Measurements from ENCODE around the gene CACNA2D4. TPM values are rescaled to one million over a fixed set of nuclear protein-coding genes. Genes with fewer than 3 reads are reported as not detected.
A peak's percentile ranks its signal among the peaks of the same experiment; 100 is the strongest.

CACNA2D4 gene
- total and polyA plus RNA-seq, 2 of the 13 experiments (the other 11 are each of a cell fraction or from before 2014, with no cell fraction given): 14.2 to 136 TPM

DNA sequence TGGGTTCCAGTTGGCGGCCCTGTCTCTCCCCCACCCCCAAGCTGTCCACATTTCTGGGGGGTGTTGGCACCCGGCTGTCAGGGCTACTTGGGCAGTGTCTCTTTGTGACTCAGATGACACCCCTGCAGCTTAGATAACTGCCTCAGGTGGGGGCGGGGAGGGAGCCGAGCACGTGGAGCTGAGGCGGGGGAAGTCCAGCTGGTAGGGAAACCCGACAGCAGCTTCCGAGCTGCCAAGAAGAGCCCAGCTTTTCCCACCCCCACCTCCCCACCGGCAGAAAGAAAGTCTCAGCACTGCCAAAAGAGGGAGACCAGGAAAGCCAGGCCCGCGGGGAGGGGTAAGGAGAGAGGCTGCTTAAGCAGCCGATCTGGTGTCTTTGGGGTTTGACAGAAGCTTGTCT lies 96.6 kb downstream of the CACNA2D4 start (continued):
- TF ChIP-seq, protein P1, sequence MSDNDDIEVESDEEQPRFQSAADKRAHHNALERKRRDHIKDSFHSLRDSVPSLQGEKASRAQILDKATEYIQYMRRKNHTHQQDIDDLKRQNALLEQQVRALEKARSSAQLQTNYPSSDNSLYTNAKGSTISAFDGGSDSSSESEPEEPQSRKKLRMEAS (IDR thresholded peaks at IDR 0.05): 0 out of 2 replicates have a peak, but pooled peaks have one; percentile 61
- TF ChIP-seq PAWR (CRISPR knock-in tag; IDR thresholded peaks at IDR 0.05; ENCODE audit: borderline replicate concordance) (no peak), ZFP90 (CRISPR knock-in tag; IDR thresholded peaks at IDR 0.05; ENCODE audit: borderline replicate concordance) (no peak), ZNF33B (CRISPR knock-in tag; IDR thresholded peaks at IDR 0.05) (no peak), SMAD3 (CRISPR knock-in tag; IDR thresholded peaks at IDR 0.05) (no peak), ZNF232 (CRISPR knock-in tag; IDR thresholded peaks at IDR 0.05; ENCODE audit: borderline replicate concordance) (no peak), MYC (CRISPR knock-in tag; IDR thresholded peaks at IDR 0.05; ENCODE audit: borderline replicate concordance) (peak; percentile 39; the same call in 1 of the 2 replicates), REL (CRISPR knock-in tag; conservative IDR thresholded peaks at IDR 0.05) (no peak)

DNA sequence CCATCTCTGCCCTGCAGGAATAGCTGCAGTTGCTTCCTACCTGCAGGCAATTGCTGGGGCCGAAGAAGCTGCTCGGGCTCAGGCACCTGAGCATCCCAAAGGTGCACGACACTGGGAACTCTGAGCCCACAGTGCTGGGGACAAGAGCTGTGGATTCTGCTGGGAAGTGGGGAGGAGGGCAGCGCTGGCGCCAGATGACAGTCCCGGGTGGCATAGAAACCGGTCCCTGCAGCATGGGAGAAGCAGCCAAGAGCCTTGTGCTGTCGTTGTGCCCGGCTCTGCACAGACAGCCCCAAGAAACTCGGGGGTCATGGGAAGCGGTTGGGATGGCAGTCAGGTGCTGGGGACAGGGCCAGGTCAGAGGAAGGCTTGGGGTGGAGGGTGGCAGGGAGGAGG lies 97.6 kb downstream of the CACNA2D4 start:
- BruUV-seq (replicated peaks): no TSS peak
- intact Hi-C loops (cut with micrococcal nuclease; ENCODE audit: unreplicated experiment) (no loop called here), in situ Hi-C loops (cut with HindIII; ENCODE audit: extremely low pct_ligation_motif_present, low pct_unique_long_range_greater_than_20kb) (no loop called here)
- H3K27me3 ChIP-seq (ENCODE audit: control insufficient read depth in 1 of 2, insufficient read depth in 2 of 2, low read length in 2 of 2): peaks cover 15 to 50% of the 10 kb centered on the region in 2 experiments
- no peak overlapping the region for H3K9ac ChIP-seq (ENCODE audit: insufficient read depth, low read depth, low read length)
- CTCF ChIA-PET (ENCODE audit: low intra/inter-chr PET ratio, low total read pairs): no interaction called here
- ATAC-seq (no peak), FAIRE-seq (no peak), DNase-seq (ENCODE audit: low spot score) (no peak)
- H3K79me2 ChIP-seq (ENCODE audit: insufficient read depth, low read length): no peaks in the 10 kb centered on the region
- H3K9me3 ChIP-seq (ENCODE audit: low read length): no peaks in the 10 kb centered on the region
- no peak overlapping the region for H3K27ac ChIP-seq (ENCODE audit: extremely low read length, insufficient read depth, low read length)
- H2AFZ ChIP-seq (ENCODE audit: low read length): no peak overlapping the region
- H3K4me1 ChIP-seq (ENCODE audit: insufficient read depth, low read length): peaks cover 59% of the 10 kb centered on the region
- POLR2A ChIA-PET: interaction anchor here (1.9 kb wide), 1 partner anchor 9 kb away, joined by 15 read pairs; no protein-coding TSS in a partner anchor
- no peaks in the 10 kb centered on the region for H3K36me3 ChIP-seq (replicated peaks in 1 of 2; ENCODE audit: control insufficient read depth in 1 of 2, insufficient read depth in 2 of 2, low read length in 2 of 2)
- no peak for TF ChIP-seq ZNF720 (CRISPR knock-in tag; IDR thresholded peaks at IDR 0.05)
- no peak for TF ChIP-seq BATF2 (CRISPR knock-in tag; IDR thresholded peaks at IDR 0.05)
- TF ChIP-seq TCF12 (IDR thresholded peaks at IDR 0.05): no peak
- TF ChIP-seq TCF12 (CRISPR knock-in tag; IDR thresholded peaks at IDR 0.05): no peak
- no peak for TF ChIP-seq RNF2 (conservative IDR thresholded peaks at IDR 0.05; ENCODE audit: low read depth)
- TF ChIP-seq SYNCRIP (IDR thresholded peaks at IDR 0.05; ENCODE audit: insufficient read depth, low read depth, low read length): no peak
- no peak overlapping the region for H3K4me3 ChIP-seq (replicated peaks in 1 of 3; ENCODE audit: insufficient read depth in 1 of 3, low read depth in 2 of 3, low read length in 3 of 3)
- H3K4me2 ChIP-seq (ENCODE audit: low read depth, low read length): no peak overlapping the region
- no peaks in the 10 kb centered on the region for H4K20me1 ChIP-seq (ENCODE audit: insufficient read depth, low read length)
- 71% methylated on average over 7 of the region's 11 CpGs for WGBS (ENCODE audit: low lambda C conversion rate)
